GM12878 (cell line): Measurements from ENCODE around the gene LSP1. TPM values are rescaled to one million over a fixed set of nuclear protein-coding genes. Genes with fewer than 3 reads are reported as not detected.

Experiments
- ATAC-seq: fragments of 200-7000 bp; cut with Tn5 transposase; 3 replicates; pipeline ENCODE4 v1.9.1; 2020; ENCODE audit warnings: mild to moderate bottlenecking, moderate library complexity
- BruUV-seq: library from RNA; stranded (reverse); fragments of 400-500 nt; replicated peaks from 2 replicates; lab custom pipeline; 2021; lab: Mats Ljungman, UMichigan
- CTCF ChIA-PET: fragments of 300-600 bp; sonication (Branson Sonifier 250); formaldehyde crosslinking; extraction: SDS; loops from one replicate; lab custom pipeline; 2021; ENCODE audit warnings: inconsistent platforms; lab: Yijun Ruan, JAX
- POLR2A ChIA-PET: fragments of 350-600 bp; formaldehyde crosslinking; extraction: SDS; loops from one replicate; lab custom pipeline; 2021; ENCODE audit warnings: inconsistent platforms; lab: Charles Lee
- RAD21 ChIA-PET: fragments of 300-600 bp; sonication (Branson Sonifier 250); formaldehyde crosslinking; loops from one replicate; lab custom pipeline; 2023; ENCODE audit warnings: antibody characterized with exemption; ENCODE audit not compliant: unreplicated experiment; lab: Charles Lee
- SMC1A ChIA-PET: fragments of 300-600 bp; sonication (Branson Sonifier 250); formaldehyde crosslinking; loops from one replicate; lab custom pipeline; 2023; ENCODE audit not compliant: unreplicated experiment, uncharacterized antibody; lab: Charles Lee
- DNase-seq: peaks from one replicate; pipeline ENCODE4 v3.0.0-alpha.2; 2011; ENCODE audit warnings: low read depth, low spot score
- FAIRE-seq: peaks from 3 replicates; lab custom pipeline; 2011; peaks lifted over from hg19 to GRCh38; lab: Jason Lieb, UNC
- H2AFZ ChIP-seq: 2 replicates; pipeline ENCODE4 v1.6.0; 2011; ENCODE audit warnings: low read depth, low read length, control low read depth; ENCODE audit not compliant: control insufficient read depth
- H3K27ac ChIP-seq: 2 replicates; pipeline ENCODE4 v1.5.1; 2011; ENCODE audit warnings: control low read depth; ENCODE audit not compliant: control insufficient read depth, insufficient read depth
- H3K27me3 ChIP-seq, 2 experiments: replicated peaks in 1 of 2; 2 replicates each; pipeline versions ENCODE4 v1.6.0 to v1.6.1; 2011; ENCODE audit warnings: low read length in 1 of 2; ENCODE audit not compliant: control insufficient read depth in 2 of 2, insufficient read depth in 2 of 2
- H3K36me3 ChIP-seq, 2 experiments: 2 replicates each; pipeline ENCODE4 v1.5.1; 2011; ENCODE audit warnings: low read length in 1 of 2; ENCODE audit not compliant: control insufficient read depth in 2 of 2, insufficient read depth in 2 of 2
- H3K4me1 ChIP-seq: 2 replicates; pipeline ENCODE4 v1.6.1; 2011; ENCODE audit warnings: mild to moderate bottlenecking, low read length, moderate library complexity, mixed read lengths; ENCODE audit not compliant: control insufficient read depth, insufficient read depth
- H3K4me2 ChIP-seq: 2 replicates; pipeline ENCODE4 v1.6.0; 2011; ENCODE audit warnings: control low read depth; ENCODE audit not compliant: control insufficient read depth, insufficient read depth
- H3K4me3 ChIP-seq: fragments of 200-600 bp; sonication (generic); 2 replicates; pipeline ENCODE4 v1.5.1; 2016
- H3K79me2 ChIP-seq: 2 replicates; pipeline ENCODE4 v1.6.0; 2011; ENCODE audit warnings: low read length; ENCODE audit not compliant: control insufficient read depth, insufficient read depth
- H3K9ac ChIP-seq: 2 replicates; pipeline ENCODE4 v1.8.0; 2011; ENCODE audit warnings: low read length, control low read depth, mixed read lengths; ENCODE audit not compliant: control insufficient read depth, insufficient read depth
- H3K9me3 ChIP-seq: replicated peaks from 3 replicates; pipeline ENCODE4 v1.5.1; 2011; ENCODE audit warnings: mild to moderate bottlenecking, low read length; ENCODE audit not compliant: control insufficient read depth, insufficient read depth
- H4K20me1 ChIP-seq: 2 replicates; pipeline ENCODE4 v1.6.0; 2011; ENCODE audit not compliant: control insufficient read depth, insufficient read depth
- BHLHE40 ChIP-seq, 2 experiments: fragments of 450-650 bp in 1 of 2; IDR thresholded peaks; 2 replicates each; pipeline ENCODE4 v1.6.1; 2011 to 2017; ENCODE audit warnings: low read depth in 2 of 2, borderline replicate concordance in 1 of 2, improper control_type of control experiment in 1 of 2, low read length in 1 of 2, mild to moderate bottlenecking in 1 of 2
- ETV6 ChIP-seq, 2 experiments: fragments of 450-650 bp in 1 of 2; IDR thresholded peaks in 1 of 2; conservative IDR thresholded peaks in 1 of 2; 2 replicates each; pipeline ENCODE4 v1.6.1; 2014; ENCODE audit warnings: antibody characterized with exemption in 1 of 2, borderline replicate concordance in 1 of 2, low read depth in 1 of 2, mild to moderate bottlenecking in 1 of 2, moderate library complexity in 1 of 2
- FOXK2 ChIP-seq: fragments of 450-650 bp; IDR thresholded peaks from 2 replicates; pipeline ENCODE4 v1.6.1; 2017; ENCODE audit warnings: mild to moderate bottlenecking, moderate library complexity
- POLR2A ChIP-seq: IDR thresholded peaks from 2 replicates; pipeline ENCODE4 v1.6.1; 2011; ENCODE audit warnings: low read depth, mild to moderate bottlenecking, low read length
- POLR2AphosphoS2 ChIP-seq: IDR thresholded peaks from 2 replicates; pipeline ENCODE4 v1.6.1; 2011; ENCODE audit warnings: low read depth, mild to moderate bottlenecking, low read length, improper control_type of control experiment, moderate library complexity
- RFX5 ChIP-seq: IDR thresholded peaks from 2 replicates; pipeline ENCODE4 v1.6.1; 2011; ENCODE audit warnings: low read depth, low read length, improper control_type of control experiment
- WGBS: methylation state at CpG from one replicate; pipeline ENCODE4 v1.1.6; 2016; ENCODE audit warnings: low lambda C conversion rate; ENCODE audit not compliant: insufficient replicate concordance, insufficient coverage; ENCODE audit errors: missing lambda C conversion rate; 5-methylcytosine and 5-hydroxymethylcytosine counted together
- in situ Hi-C: fragments of 300-500 bp; cut with MboI; formaldehyde crosslinking; loops from 9 replicates; pipeline ENCODE4 v1.14.3; 2018; ENCODE audit warnings: mixed read lengths
- intact Hi-C: fragments of 100-400 bp; cut with micrococcal nuclease; formaldehyde crosslinking; loops from one replicate; pipeline ENCODE4 v1.14.2; 2022; ENCODE audit not compliant: unreplicated experiment
- polyA plus RNA-seq, 11 experiments: library from polyadenylated mRNA; depleted of rRNA in 4 of 11; unstranded in 6 of 11; stranded (reverse) in 5 of 11; fragments of >200 nt; fragmentation: Nextera tagmentation in 4 of 11; fragmentation: Illumina TruSeq in 1 of 11; extraction: Ambion mirVana in 4 of 11; extraction: Trizol in 1 of 11; gene quantifications; 1 replicate in 1 of 11; 2 replicates in 10 of 11; pipeline versions ENCODE4 v1.2.1 to v1.2.3, GENCODE V29; 2011 to 2016; ENCODE audit warnings: inconsistent platforms in 2 of 11, missing spikeins in 2 of 11, low read depth in 1 of 11
- total RNA-seq, 4 experiments: library from RNA; depleted of rRNA in 3 of 4; stranded (reverse); fragments of >200 nt in 3 of 4; fragmentation: Illumina TruSeq in 1 of 4; extraction: Trizol in 1 of 4; gene quantifications; 2 replicates each; pipeline versions ENCODE4 v1.2.1 to v1.2.3, GENCODE V29; 2013 to 2021

LSP1 gene
- total and polyA plus RNA-seq, 10 of the 15 experiments (the other 5 are each of a cell fraction or from before 2014, with no cell fraction given): 19.2 to 488 (median 369) TPM

- no peak for TF ChIP-seq FOXK2
- TF ChIP-seq ETV6 (conservative IDR thresholded peaks at IDR 0.05 in 1 of 2, IDR thresholded peaks at IDR 0.05 in 1 of 2; ENCODE audit: borderline replicate concordance in 1 of 2, low read depth in 1 of 2): no peak
- no peak for TF ChIP-seq RFX5
Measured at GRCh38 chr11:1889941-1890855, 37.3 kb downstream of the LSP1 start (continued).

- Histone ChIP-seq H3K4me2 (no peak overlapping the region), H3K9me3 (no peaks in the 10 kb centered on the region), H3K36me3 (peaks cover 12 to 23% of the 10 kb centered on the region in 2 experiments; a peak in 3 of 4 replicates), H4K20me1 (no peaks in the 10 kb centered on the region), H3K79me2 (no peaks in the 10 kb centered on the region), H3K4me3 (no peak overlapping the region), H3K9ac (no peak overlapping the region)
- FAIRE-seq (no peak), DNase-seq (no peak), ATAC-seq (peak; percentile 52)
- WGBS: 86% methylated on average over 34 of the region's 34 CpGs
- intact Hi-C loops: no loop called here
- ChIA-PET CTCF (interaction anchor here (0.7 kb wide), 1 partner anchor 412 kb away, joined by 3 read pairs; no protein-coding TSS in a partner anchor), POLR2A (interaction anchor here (1.0 kb wide), 1 partner anchor 37 kb away, joined by 3 read pairs; no protein-coding TSS in a partner anchor)
- TF ChIP-seq BHLHE40 (IDR thresholded peaks at IDR 0.05; ENCODE audit: borderline replicate concordance in 1 of 2, low read depth in 2 of 2, low read length in 1 of 2) (0 out of 4 replicates have a peak, but pooled peaks of 1 of the 2 experiments have one; percentile 6), FOXK2 (no peak), POLR2AphosphoS2 (0 out of 2 replicates have a peak, but pooled peaks have one; percentile 23), POLR2A (peak; percentile 64)
- TF ChIP-seq, all 136 proteins: peak for 3
- RAD21 ChIA-PET: interaction anchor here (0.6 kb wide), 1 partner anchor 100 kb away, joined by 3 read pairs; no protein-coding TSS in a partner anchor
- Histone ChIP-seq H2AFZ (no peak overlapping the region), H3K27me3 (no peaks in the 10 kb centered on the region), H3K4me1 (no peaks in the 10 kb centered on the region), H3K27ac (no peak overlapping the region)
- in situ Hi-C loops: no loop called here
- no TSS peak for BruUV-seq
- SMC1A ChIA-PET: no interaction called here
Measured at GRCh38 chr11:1890856-1891830, 38.3 kb downstream of the LSP1 start.
